ENCODE data around the gene KCNQ1OT1.

The KCNQ1OT1 gene

DNA sequence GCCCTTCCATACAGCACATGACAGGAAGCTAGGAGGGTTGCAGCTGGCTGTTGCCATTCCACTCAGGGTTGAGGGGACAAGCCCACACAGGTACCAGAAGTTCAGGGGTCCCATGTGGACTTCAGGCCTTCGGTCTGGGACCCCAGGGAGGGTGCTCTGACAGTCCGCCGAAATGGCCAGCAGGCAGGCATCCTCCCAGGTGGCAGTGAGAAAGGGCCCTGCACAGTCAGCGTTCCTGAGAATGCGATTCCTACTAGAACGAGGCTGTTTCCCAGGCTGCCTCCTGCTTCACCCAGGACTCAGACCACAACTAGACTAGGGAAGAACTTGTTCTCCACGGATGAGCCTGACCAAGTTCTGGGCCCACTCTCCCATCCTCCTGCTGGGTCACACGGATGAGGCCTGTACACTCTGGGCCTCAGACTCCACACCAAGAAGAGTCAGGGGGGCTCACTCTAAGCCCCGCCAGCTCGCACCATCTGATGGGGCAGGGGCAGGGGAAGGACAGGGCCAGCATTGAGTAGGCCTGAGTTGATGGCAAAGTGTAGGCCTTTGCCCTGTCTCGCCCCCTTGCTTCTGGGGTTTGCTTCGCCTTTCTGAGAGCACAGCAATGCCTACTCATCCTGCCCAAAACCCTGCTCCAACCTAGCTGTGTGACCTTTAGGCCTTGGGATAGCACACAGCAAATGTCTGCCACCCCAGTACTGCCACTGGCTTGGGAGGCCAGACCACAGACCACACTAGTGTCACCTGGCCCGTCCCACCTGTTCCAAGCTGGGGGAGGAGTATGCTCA lies 14.0 kb downstream of the KCNQ1OT1 start:
- Histone ChIP-seq H3K27ac (ENCODE audit: insufficient read depth, low read depth, low read length, poor library complexity, severe bottlenecking) (no peak overlapping the region), H3K4me1 (ENCODE audit: control insufficient read depth, insufficient read depth, low read length) (peaks cover 18% of the 10 kb centered on the region), H3K36me3 (ENCODE audit: control insufficient read depth, insufficient read depth, low read length) (no peaks in the 10 kb centered on the region), H3K9me3 (ENCODE audit: control insufficient read depth, low read length) (no peaks in the 10 kb centered on the region), H3K4me3 (ENCODE audit: insufficient read depth, low read depth, low read length) (no peak overlapping the region), H3K27me3 (ENCODE audit: control insufficient read depth, insufficient read depth, low read length, poor library complexity, severe bottlenecking) (no peaks in the 10 kb centered on the region)
- WGBS, 2 experiments = 95% methylated on average over 13 of the region's 13 CpGs

DNA sequence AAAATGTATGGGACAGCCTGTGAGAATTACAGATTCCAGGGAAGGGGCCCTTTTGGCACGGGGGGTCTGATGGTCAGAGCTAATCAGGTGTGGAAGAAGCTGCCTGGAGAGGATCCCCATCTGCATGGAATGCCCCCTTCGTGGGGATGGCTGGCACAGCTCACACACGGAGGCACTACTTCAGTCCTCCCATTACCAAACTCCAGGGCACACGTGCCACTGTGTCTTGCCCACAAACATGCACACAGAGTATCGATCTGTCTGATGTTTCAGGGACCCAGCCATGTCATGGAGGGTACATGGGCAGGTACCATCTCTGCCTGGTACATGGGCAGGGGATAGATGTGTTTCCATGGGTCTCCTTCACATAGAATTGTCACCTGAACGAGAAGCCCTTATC lies 14.7 kb downstream of the KCNQ1OT1 start:
- WGBS, 2 experiments = 90 to 93% methylated on average over 6 of the region's 6 CpGs
- H3K4me1 ChIP-seq (ENCODE audit: control insufficient read depth, insufficient read depth, low read length) = peaks cover 18% of the 10 kb centered on the region
- no peak overlapping the region for H3K4me3 ChIP-seq (ENCODE audit: insufficient read depth, low read depth, low read length)
- H3K27me3 ChIP-seq (ENCODE audit: control insufficient read depth, insufficient read depth, low read length, poor library complexity, severe bottlenecking) = no peaks in the 10 kb centered on the region
- H3K36me3 ChIP-seq (ENCODE audit: control insufficient read depth, insufficient read depth, low read length) = no peaks in the 10 kb centered on the region
- H3K27ac ChIP-seq (ENCODE audit: insufficient read depth, low read depth, low read length, poor library complexity, severe bottlenecking) = no peak overlapping the region
- H3K9me3 ChIP-seq (ENCODE audit: control insufficient read depth, low read length) = no peaks in the 10 kb centered on the region

DNA sequence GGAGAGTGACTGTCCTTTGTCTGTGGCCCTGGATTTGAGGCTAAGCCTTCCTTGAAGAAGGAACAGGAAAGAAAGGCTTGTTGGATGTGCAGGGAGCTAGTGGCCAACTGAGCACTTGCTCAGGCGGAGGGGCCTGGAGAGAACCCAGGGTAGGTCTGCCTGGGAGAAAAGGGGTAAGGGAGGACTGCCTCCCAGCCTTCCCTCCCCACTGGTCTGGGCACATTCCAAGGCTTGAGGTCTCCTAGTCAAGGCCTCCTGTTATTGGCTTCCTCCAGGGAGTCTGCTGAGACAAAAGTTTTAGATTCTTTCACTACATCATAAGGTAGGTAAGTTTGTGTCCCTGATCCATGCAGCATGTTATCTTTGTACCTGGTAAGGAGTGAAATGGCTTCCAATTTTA lies 15.2 kb downstream of the KCNQ1OT1 start:
- Histone ChIP-seq H3K36me3 (ENCODE audit: control insufficient read depth, insufficient read depth, low read length) (no peaks in the 10 kb centered on the region), H3K4me3 (ENCODE audit: insufficient read depth, low read depth, low read length) (no peak overlapping the region), H3K9me3 (ENCODE audit: control insufficient read depth, low read length) (no peaks in the 10 kb centered on the region), H3K27me3 (ENCODE audit: control insufficient read depth, insufficient read depth, low read length, poor library complexity, severe bottlenecking) (no peaks in the 10 kb centered on the region), H3K4me1 (ENCODE audit: control insufficient read depth, insufficient read depth, low read length) (peaks cover 18% of the 10 kb centered on the region), H3K27ac (ENCODE audit: insufficient read depth, low read depth, low read length, poor library complexity, severe bottlenecking) (no peak overlapping the region)
- 92 to 95% methylated on average over 1 of the region's 1 CpG for WGBS, 2 experiments

DNA sequence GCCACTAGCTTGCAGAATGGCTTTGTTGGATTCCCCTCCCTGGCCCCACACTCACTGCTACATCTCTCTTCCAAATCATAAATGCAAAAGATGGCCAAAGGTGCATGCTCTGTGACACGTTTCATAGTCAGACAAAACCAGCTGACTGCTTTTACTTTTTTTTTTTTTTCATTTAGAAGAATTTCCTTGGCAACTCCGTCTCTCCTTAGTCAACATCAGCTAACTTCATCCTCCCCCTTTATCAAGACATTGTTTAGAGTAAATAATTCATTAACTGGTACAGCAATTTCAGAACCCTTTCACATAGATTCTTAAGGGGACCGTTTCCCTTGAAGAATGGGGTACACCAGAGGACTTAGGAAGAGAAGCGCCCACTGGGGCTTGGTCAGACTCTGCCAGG lies 16.0 kb downstream of the KCNQ1OT1 start:
- H3K4me1 ChIP-seq (ENCODE audit: control insufficient read depth, insufficient read depth, low read length) = peaks cover 14% of the 10 kb centered on the region
- no peaks in the 10 kb centered on the region for H3K9me3 ChIP-seq (ENCODE audit: control insufficient read depth, low read length)
- no peak overlapping the region for H3K27ac ChIP-seq (ENCODE audit: insufficient read depth, low read depth, low read length, poor library complexity, severe bottlenecking)
- no peak overlapping the region for H3K4me3 ChIP-seq (ENCODE audit: insufficient read depth, low read depth, low read length)
- H3K36me3 ChIP-seq (ENCODE audit: control insufficient read depth, insufficient read depth, low read length) = no peaks in the 10 kb centered on the region
- no peaks in the 10 kb centered on the region for H3K27me3 ChIP-seq (ENCODE audit: control insufficient read depth, insufficient read depth, low read length, poor library complexity, severe bottlenecking)
- 93 to 96% methylated on average over 3 to 4 of the region's 4 CpGs for whole genome bisulfite sequencing, 2 experiments

DNA sequence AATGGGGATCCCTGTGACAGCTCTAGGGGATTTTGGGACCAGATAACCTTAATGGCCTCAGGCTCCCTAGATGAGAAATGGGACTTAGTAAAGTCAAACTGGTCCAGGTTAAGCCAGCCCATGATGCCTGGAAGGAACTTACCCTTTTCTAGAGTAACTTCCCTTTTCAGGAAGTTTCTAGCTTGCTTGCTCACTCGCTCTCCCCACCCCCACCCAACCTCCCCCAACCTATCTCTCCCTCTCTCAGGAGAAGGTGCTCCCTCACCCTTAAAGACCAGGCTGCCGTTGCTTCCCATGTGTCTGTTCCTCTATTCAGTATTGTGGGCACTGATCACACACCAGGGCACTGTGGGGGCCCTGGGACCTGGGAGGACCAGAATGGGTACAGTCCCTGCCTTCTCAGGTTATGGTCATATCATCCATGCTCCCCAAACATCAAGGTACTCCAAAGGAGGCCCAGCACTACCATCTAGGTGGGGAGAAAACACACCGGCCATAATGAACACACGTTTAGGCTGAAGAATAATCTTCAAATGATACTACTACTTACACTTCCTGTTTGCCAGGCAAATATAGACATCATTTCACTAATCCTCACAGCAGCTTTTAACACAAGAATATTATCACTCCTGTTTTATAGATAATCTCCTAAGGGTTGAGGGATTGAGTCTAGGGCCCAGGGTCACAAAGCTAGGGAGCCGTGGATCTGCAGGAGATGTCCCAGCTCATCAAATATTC lies 18.2 kb downstream of the KCNQ1OT1 start:
- Histone ChIP-seq H3K36me3 (ENCODE audit: control insufficient read depth, insufficient read depth, low read length) (no peaks in the 10 kb centered on the region), H3K4me3 (ENCODE audit: insufficient read depth, low read depth, low read length) (no peak overlapping the region), H3K9me3 (ENCODE audit: control insufficient read depth, low read length) (no peaks in the 10 kb centered on the region), H3K27ac (ENCODE audit: insufficient read depth, low read depth, low read length, poor library complexity, severe bottlenecking) (no peak overlapping the region), H3K4me1 (ENCODE audit: control insufficient read depth, insufficient read depth, low read length) (no peaks in the 10 kb centered on the region), H3K27me3 (ENCODE audit: control insufficient read depth, insufficient read depth, low read length, poor library complexity, severe bottlenecking) (no peaks in the 10 kb centered on the region)
- 92 to 93% methylated on average over 5 of the region's 5 CpGs for WGBS, 2 experiments

DNA sequence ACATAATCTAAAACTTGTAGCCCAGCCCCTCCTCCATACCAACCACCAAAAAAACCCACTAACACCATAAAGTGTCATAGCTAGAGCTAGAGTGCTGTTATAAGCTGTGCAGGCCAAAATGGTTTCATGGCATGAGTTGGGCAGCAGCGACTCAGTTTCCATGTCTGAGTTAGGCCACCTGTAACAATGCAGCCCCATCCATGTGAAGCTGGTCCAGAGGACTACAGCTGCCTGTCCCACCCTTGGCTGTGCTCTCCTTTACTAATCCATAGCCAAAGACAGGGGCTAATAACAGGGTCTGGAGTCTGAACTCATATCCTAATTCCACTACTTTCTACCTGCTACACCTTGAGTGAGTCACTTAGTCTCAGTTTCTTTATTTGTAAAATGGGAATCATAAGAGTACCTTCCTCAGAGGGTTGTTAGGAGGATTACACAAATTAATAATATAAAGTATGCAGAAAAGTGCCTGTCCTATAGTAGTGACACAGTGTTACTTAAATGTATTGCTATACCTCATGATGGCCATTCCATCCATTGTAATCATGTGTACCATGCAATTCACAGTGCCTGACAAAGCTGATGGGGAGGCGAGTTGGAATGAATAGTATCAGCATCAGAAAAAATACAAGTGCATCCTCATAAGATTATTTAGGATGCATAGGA lies 20.6 kb downstream of the KCNQ1OT1 start:
- H3K4me1 ChIP-seq (ENCODE audit: control insufficient read depth, insufficient read depth, low read length) = peaks cover 11% of the 10 kb centered on the region
- H3K27ac ChIP-seq (ENCODE audit: insufficient read depth, low read depth, low read length, poor library complexity, severe bottlenecking) = no peak overlapping the region
- no peaks in the 10 kb centered on the region for H3K27me3 ChIP-seq (ENCODE audit: control insufficient read depth, insufficient read depth, low read length, poor library complexity, severe bottlenecking)
- 96 to 99% methylated on average over 2 of the region's 2 CpGs for WGBS, 2 experiments
- no peaks in the 10 kb centered on the region for H3K9me3 ChIP-seq (ENCODE audit: control insufficient read depth, low read length)
- no peak overlapping the region for H3K4me3 ChIP-seq (ENCODE audit: insufficient read depth, low read depth, low read length)
- no peaks in the 10 kb centered on the region for H3K36me3 ChIP-seq (ENCODE audit: control insufficient read depth, insufficient read depth, low read length)

DNA sequence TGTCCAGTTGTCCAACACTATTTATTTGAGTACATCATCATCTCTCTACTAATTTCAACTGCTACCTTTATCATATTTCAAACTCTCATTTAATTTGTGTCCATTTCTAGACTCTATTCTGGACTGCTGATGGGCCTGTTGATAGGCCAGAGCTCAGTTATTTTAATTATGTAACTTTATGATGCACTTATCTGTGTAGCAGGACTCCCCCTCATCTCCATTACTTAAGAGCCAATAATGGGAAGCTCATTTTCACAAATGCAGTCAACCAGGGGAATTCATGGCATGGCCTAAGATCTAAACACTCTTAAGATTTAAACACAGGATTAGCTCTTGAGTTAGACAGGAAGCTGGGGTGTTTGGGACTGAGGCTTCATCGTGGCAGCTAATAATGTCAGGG lies 21.4 kb downstream of the KCNQ1OT1 start:
- H3K27ac ChIP-seq (ENCODE audit: insufficient read depth, low read depth, low read length, poor library complexity, severe bottlenecking) = no peak overlapping the region
- no peaks in the 10 kb centered on the region for H3K9me3 ChIP-seq (ENCODE audit: control insufficient read depth, low read length)
- WGBS, 2 experiments = 78 to 81% methylated on average over 1 of the region's 1 CpG
- H3K36me3 ChIP-seq (ENCODE audit: control insufficient read depth, insufficient read depth, low read length) = no peaks in the 10 kb centered on the region
- peaks cover 14% of the 10 kb centered on the region for H3K4me1 ChIP-seq (ENCODE audit: control insufficient read depth, insufficient read depth, low read length)
- H3K4me3 ChIP-seq (ENCODE audit: insufficient read depth, low read depth, low read length) = no peak overlapping the region
- no peaks in the 10 kb centered on the region for H3K27me3 ChIP-seq (ENCODE audit: control insufficient read depth, insufficient read depth, low read length, poor library complexity, severe bottlenecking)

DNA sequence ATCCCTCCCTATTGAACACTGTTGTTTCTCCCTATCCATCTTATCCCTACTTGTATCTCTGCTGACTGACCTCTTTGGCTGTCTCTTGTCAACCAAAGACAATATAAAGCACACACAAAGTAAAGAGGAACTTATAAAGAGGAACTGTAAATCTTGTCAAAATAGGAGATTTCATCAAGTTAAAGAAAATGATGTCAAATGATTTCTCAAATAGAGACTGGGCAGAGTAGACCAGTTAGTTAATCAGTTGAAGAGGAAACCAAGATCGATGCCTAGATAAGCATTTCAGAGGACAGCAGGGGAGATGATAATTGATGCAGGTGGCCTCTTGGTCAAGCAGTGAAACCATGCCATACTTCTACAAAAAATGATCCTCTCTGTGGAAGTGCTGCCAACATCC lies 22.7 kb downstream of the KCNQ1OT1 start:
- no peaks in the 10 kb centered on the region for H3K9me3 ChIP-seq (ENCODE audit: control insufficient read depth, low read length)
- H3K27me3 ChIP-seq (ENCODE audit: control insufficient read depth, insufficient read depth, low read length, poor library complexity, severe bottlenecking) = no peaks in the 10 kb centered on the region
- H3K27ac ChIP-seq (ENCODE audit: insufficient read depth, low read depth, low read length, poor library complexity, severe bottlenecking) = no peak overlapping the region
- H3K4me3 ChIP-seq (ENCODE audit: insufficient read depth, low read depth, low read length) = no peak overlapping the region
- H3K4me1 ChIP-seq (ENCODE audit: control insufficient read depth, insufficient read depth, low read length) = peaks cover 14% of the 10 kb centered on the region
- H3K36me3 ChIP-seq (ENCODE audit: control insufficient read depth, insufficient read depth, low read length) = no peaks in the 10 kb centered on the region
- 86 to 89% methylated on average over 1 of the region's 1 CpG for WGBS, 2 experiments

DNA sequence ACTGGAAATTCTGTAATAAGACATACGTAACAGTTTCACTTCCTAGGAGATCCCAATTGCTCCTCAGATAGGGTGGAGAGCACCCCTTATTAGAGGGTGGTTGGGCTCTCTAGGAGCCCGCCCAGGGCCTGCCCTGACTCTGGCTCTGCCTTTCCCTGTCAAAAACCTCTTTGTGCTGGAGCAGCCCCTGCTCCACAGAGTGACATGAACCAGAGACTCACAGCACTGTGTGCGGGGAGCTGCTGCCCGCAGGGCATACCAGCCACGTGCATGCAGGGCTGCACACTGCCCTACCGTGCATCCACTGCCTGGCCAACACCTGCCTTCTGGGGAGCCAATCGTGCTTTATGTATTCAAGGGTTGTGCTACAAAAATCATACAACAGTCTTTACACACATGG lies 24.3 kb downstream of the KCNQ1OT1 start:
- H3K27me3 ChIP-seq (ENCODE audit: control insufficient read depth, insufficient read depth, low read length, poor library complexity, severe bottlenecking) = no peaks in the 10 kb centered on the region
- no peaks in the 10 kb centered on the region for H3K9me3 ChIP-seq (ENCODE audit: control insufficient read depth, low read length)
- peaks cover 14% of the 10 kb centered on the region for H3K4me1 ChIP-seq (ENCODE audit: control insufficient read depth, insufficient read depth, low read length)
- WGBS, 2 experiments = 87 to 89% methylated on average over 7 of the region's 7 CpGs
- no peak overlapping the region for H3K4me3 ChIP-seq (ENCODE audit: insufficient read depth, low read depth, low read length)
- H3K27ac ChIP-seq (ENCODE audit: insufficient read depth, low read depth, low read length, poor library complexity, severe bottlenecking) = no peak overlapping the region
- H3K36me3 ChIP-seq (ENCODE audit: control insufficient read depth, insufficient read depth, low read length) = no peaks in the 10 kb centered on the region

DNA sequence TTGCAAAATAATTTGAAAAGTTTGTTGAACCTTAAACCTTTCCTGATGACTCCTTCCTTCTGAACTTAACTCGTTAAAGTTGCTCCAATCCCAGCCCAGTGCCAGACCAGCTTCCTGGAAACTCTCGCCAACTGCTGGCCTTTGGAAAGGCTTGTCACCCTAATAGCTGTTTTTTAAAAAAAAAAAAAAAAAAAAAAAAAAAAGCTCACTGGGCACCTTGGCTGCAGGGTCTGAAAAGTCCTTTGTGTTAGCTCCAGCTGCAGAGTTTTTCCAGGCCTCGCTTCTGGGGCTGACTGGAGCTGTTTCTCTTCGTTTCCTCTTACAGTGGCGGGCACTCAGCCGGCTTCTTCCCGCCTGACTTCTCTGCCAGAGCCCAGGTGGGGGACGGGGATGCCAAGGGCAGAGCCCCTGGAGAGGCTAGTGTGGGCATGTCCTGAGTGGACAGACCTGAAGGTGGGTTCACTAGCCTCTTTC lies 25.1 kb downstream of the KCNQ1OT1 start:
- 80 to 89% methylated on average over 8 of the region's 8 CpGs for WGBS, 2 experiments
- Histone ChIP-seq H3K27ac (ENCODE audit: insufficient read depth, low read depth, low read length, poor library complexity, severe bottlenecking) (no peak overlapping the region), H3K4me1 (ENCODE audit: control insufficient read depth, insufficient read depth, low read length) (peaks cover 14% of the 10 kb centered on the region), H3K9me3 (ENCODE audit: control insufficient read depth, low read length) (no peaks in the 10 kb centered on the region), H3K27me3 (ENCODE audit: control insufficient read depth, insufficient read depth, low read length, poor library complexity, severe bottlenecking) (no peaks in the 10 kb centered on the region), H3K36me3 (ENCODE audit: control insufficient read depth, insufficient read depth, low read length) (no peaks in the 10 kb centered on the region), H3K4me3 (ENCODE audit: insufficient read depth, low read depth, low read length) (no peak overlapping the region)

Measured in ectodermal cell (in vitro differentiated cells).